Thymus (tissue), 2 donors: ENCODE results near the gene FAM210B. TPM values are rescaled to one million over a fixed set of nuclear protein-coding genes. Genes with fewer than 3 reads are reported as not detected.

Experiments
- polyA plus RNA-seq: library from polyadenylated mRNA; stranded (reverse); fragments of 200-250 nt; gene quantifications from one replicate; pipeline ENCODE4 v1.2.3, GENCODE V29; 2013
- total RNA-seq: library from RNA; stranded (reverse); fragments of 120-200 nt; gene quantifications from one replicate; pipeline ENCODE4 v1.2.4, GENCODE V29; 2013
- donor health status: healthy.

The FAM210B gene
- total and polyA plus RNA-seq, 2 donors = 18.3 to 39.2 TPM

Other genes starting within 250 kb of the FAM210B start
- not detected for gene MC3R, start 110.2 kb upstream of the FAM210B start, total RNA-seq
- 0.02 TPM for gene MC3R, start 110.2 kb upstream of the FAM210B start, polyA plus RNA-seq
- gene AURKA, start 33.2 kb downstream of the FAM210B start, total RNA-seq = 38.2 TPM
- gene AURKA, start 33.2 kb downstream of the FAM210B start, polyA plus RNA-seq = 4.1 TPM
- 35.0 TPM for gene CSTF1, start 33.7 kb downstream of the FAM210B start, total RNA-seq
- gene CSTF1, start 33.7 kb downstream of the FAM210B start, polyA plus RNA-seq = 16.0 TPM
- 2.8 TPM for gene CASS4, start 53.3 kb downstream of the FAM210B start, total RNA-seq
- gene CASS4, start 53.3 kb downstream of the FAM210B start, polyA plus RNA-seq = 3.7 TPM
- gene RTF2, start 109.7 kb downstream of the FAM210B start, total RNA-seq = 75.1 TPM
- 91.6 TPM for gene RTF2, start 109.7 kb downstream of the FAM210B start, polyA plus RNA-seq
- 0.14 TPM for gene FAM209A, start 165.8 kb downstream of the FAM210B start, total RNA-seq
- gene FAM209A, start 165.8 kb downstream of the FAM210B start, polyA plus RNA-seq = 0.62 TPM
- gene FAM209B, start 174.3 kb downstream of the FAM210B start, total RNA-seq = 0.42 TPM
- 3.3 TPM for gene FAM209B, start 174.3 kb downstream of the FAM210B start, polyA plus RNA-seq